ENCODE results near the gene NUP58.
"Not testable (repeated sequence)": the region's sequence is repeated elsewhere in the genome, so short reads cannot be mapped to it uniquely, and the experiment has no call there.

NUP58 gene

DNA sequence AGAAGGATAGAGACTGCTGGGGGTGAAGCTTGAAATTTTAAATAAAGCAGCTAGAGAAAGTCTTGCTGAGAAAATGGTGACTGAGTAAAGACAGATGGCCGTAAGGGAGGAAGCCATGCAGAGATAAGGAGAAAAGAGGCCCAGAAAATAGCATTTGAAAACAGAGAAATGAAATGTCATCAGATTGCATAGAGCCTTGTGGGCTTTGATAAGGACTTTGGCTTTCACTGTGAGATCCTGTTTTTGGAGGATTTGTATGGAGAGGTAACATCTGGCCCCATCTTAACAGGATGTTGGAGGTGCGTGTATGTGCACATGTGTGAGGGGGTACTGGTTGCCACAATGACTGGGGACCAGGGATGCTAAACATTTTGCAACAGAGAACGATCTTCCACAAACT lies 50.8 kb downstream of the NUP58 start:
- H3K4me3 ChIP-seq (ENCODE audit: low read length) = no peak overlapping the region
- TF ChIP-seq, protein P1, sequence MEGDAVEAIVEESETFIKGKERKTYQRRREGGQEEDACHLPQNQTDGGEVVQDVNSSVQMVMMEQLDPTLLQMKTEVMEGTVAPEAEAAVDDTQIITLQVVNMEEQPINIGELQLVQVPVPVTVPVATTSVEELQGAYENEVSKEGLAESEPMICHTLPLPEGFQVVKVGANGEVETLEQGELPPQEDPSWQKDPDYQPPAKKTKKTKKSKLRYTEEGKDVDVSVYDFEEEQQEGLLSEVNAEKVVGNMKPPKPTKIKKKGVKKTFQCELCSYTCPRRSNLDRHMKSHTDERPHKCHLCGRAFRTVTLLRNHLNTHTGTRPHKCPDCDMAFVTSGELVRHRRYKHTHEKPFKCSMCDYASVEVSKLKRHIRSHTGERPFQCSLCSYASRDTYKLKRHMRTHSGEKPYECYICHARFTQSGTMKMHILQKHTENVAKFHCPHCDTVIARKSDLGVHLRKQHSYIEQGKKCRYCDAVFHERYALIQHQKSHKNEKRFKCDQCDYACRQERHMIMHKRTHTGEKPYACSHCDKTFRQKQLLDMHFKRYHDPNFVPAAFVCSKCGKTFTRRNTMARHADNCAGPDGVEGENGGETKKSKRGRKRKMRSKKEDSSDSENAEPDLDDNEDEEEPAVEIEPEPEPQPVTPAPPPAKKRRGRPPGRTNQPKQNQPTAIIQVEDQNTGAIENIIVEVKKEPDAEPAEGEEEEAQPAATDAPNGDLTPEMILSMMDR (IDR thresholded peaks at IDR 0.05; ENCODE audit: insufficient read depth, low read depth, low read length, missing control alignments) = no peak
- no peak for DNase-seq (ENCODE audit: low read depth)

DNA sequence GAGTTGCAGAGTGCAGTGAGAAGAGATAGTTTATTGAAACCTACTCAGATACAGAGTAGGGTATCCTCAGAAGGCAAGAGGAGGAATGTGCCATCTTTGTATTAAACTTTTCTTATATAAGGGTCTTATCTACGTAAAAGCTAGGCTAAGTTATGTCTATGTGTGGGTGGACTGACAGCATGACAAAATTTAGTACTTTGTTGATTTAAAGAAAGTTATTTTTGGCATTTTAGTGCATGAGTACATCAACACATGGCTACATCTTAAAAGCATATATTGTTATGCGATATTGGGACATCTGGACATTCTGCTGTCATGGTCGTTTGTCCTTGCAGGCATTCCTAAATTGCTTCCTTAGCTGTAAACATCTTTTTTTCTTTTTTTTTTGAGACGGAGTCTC lies 51.4 kb downstream of the NUP58 start:
- no peak overlapping the region for H3K4me3 ChIP-seq (ENCODE audit: low read length)
- no peak for DNase-seq (ENCODE audit: low read depth)
- TF ChIP-seq, protein P1 (IDR thresholded peaks at IDR 0.05; ENCODE audit: insufficient read depth, low read depth, low read length, missing control alignments) = no peak

DNA sequence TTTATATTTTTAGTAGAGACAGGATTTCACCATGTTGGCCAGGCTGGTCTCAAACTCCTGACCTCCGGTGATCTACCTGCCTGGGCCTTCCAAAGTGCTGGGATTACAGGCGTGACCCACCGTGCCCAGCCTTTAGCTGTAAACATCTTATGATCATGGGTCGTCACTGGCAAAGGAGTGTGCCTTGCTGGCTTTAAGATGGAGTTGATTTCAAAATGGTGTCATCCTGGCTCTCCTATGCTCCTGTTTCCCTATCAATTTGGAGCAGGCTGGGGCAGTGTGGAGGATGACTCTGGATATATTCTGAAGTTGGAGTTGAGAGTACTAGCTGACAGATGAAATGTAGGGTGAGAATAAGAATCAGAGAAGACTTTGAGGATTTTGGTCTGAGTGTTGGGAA lies 51.9 kb downstream of the NUP58 start:
- TF ChIP-seq, protein P1 (IDR thresholded peaks at IDR 0.05; ENCODE audit: insufficient read depth, low read depth, low read length, missing control alignments) = no peak
- H3K4me3 ChIP-seq (ENCODE audit: low read length) = no peak overlapping the region
- DNase-seq (ENCODE audit: low read depth) = no peak

DNA sequence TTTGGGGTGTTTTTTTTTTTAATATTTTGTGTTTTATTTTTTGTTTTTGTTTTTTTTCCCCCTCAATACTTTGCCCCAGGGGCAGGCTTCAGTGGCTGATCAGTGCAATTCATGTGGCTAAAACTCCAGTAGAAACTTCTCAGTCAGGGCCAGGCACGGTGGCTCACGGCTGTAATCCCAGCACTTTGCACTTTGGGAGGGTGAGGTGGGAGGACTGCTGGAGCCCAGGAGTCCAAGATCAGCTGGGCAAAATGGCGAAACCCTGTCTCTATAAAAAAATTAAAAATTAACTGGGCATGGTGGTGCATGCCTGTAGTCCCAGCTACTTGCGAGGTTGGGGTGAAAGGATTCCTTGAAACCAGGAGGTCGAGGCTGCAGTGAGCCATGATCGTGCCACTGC lies 53.0 kb downstream of the NUP58 start:
- TF ChIP-seq, protein P1 (IDR thresholded peaks at IDR 0.05; ENCODE audit: insufficient read depth, low read depth, low read length, missing control alignments) = no peak
- no peak for DNase-seq (ENCODE audit: low read depth)
- H3K4me3 ChIP-seq (ENCODE audit: low read length) = no peak overlapping the region

DNA sequence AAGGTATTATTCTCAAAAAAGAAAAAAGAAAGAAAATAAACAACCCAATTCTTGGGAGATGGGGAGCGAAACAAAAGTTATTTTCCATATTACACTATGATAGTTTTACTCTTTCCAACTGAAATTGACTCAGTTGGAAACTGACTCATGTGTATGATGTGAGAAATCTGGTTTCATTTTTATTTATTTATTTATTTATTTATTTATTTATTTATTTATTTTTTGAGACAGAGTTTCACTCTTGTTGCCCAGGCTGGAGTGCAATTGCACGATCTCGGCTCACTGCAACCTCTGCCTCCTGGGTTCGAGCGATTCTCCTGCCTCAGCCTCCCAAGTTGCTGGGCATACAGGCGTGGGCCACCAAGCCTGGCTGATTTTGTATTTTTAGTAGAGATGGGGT lies 59.0 kb downstream of the NUP58 start:
- not testable (repeated sequence) for DNase-seq (ENCODE audit: low read depth); H3K4me3 ChIP-seq (ENCODE audit: low read length)

DNA sequence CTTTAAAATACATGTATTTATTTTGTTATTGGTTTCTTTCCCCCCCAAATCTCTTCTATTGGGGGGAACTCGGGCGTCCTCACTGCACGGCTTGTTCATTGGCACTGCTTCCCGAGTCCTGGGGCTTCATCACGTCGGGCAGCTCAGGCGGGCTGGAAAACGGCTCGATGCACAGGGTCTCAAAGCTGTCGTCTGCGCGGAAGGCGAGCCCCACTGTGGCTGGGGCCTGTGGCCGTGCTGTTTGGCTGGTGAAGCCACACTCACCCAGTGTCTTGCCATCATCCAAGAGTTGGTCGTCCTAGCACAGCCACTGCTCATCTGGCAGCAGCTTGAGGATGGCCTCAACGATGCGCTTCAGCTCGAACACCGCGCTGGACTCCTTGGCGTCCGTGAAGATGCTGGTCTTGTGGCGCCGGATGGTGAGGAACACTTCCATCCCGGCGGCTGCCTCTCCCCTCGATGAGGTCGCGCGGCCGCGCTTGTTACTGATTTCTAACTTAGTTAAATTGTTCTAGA lies 64.4 kb downstream of the NUP58 start:
- no peak for DNase-seq (ENCODE audit: low read depth)
- TF ChIP-seq, protein P1 (IDR thresholded peaks at IDR 0.05; ENCODE audit: insufficient read depth, low read depth, low read length, missing control alignments) = no peak
- no peak overlapping the region for H3K4me3 ChIP-seq (ENCODE audit: low read length)

DNA sequence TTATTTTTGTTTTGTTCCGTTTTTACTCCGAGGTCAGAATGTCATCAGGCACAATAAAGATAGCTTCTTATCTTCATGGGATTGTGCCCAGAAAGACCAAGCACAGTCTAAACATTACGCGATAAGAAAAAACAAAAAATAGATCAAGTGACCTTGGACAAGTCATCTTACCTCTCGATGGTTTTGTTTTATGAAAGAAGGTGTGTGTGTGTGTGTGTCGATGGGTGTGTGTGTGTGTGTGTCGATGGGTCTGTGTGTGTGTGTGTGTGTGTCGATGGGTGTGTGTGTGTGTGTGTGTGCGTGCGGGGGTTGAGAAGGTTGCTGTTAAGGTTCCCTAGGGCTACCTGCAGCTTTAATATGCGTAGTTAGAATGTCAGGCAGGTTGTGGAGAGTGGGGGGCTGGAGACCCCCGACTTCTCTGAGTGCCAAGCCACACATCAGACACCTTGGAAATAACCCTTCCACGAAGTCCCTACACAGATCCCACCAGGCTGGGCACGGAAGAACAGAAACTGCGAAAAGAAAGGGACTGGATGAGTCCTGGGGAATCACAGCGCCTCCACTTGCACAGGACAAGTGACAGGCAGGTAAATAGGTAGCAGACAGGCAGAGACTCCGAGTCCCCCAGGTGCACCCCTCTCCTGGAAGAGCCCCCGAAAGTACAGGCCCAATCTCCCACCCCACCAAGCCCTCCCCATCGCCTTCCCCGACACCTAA lies 69.9 kb downstream of the NUP58 start:
- H3K4me3 ChIP-seq (ENCODE audit: low read length) = peak overlapping the region; percentile 9
- DNase-seq (ENCODE audit: low read depth) = no peak
- TF ChIP-seq, protein P1 (IDR thresholded peaks at IDR 0.05; ENCODE audit: insufficient read depth, low read depth, low read length, missing control alignments) = no peak

Data from epithelial cell of esophagus (primary cell).